Activated CD4-positive, CD25-positive, alpha-beta regulatory T cell (primary cell): ENCODE measurements around the gene ARHGEF28.

Experiments
- DNase-seq, 4 experiments: peaks; one replicate each; lab custom pipeline; 2025; lab: John Stamatoyannopoulos, UW

The ARHGEF28 gene

GRCh38 chr5:73655521-73656160, 29.6 kb downstream of the ARHGEF28 start:
- DNase-seq = no peak

- no peak for DNase-seq
These were observed 35.8 kb downstream of the ARHGEF28 start for GRCh38 chr5:73661753-73662152.

GRCh38 chr5:73663161-73663859, 37.3 kb downstream of the ARHGEF28 start:
- DNase-seq = no peak

- DNase-seq = no peak
These were observed 37.9 kb downstream of the ARHGEF28 start for GRCh38 chr5:73663860-73664240.

- no peak for DNase-seq
These were observed 38.8 kb downstream of the ARHGEF28 start for GRCh38 chr5:73664796-73665195.

GRCh38 chr5:73666891-73667290, 40.9 kb downstream of the ARHGEF28 start:
- no peak for DNase-seq

GRCh38 chr5:73668017-73668416, 42.0 kb downstream of the ARHGEF28 start:
- no peak for DNase-seq

GRCh38 chr5:73668486-73669111, 42.6 kb downstream of the ARHGEF28 start:
- DNase-seq = no peak

GRCh38 chr5:73670731-73671130, 44.7 kb downstream of the ARHGEF28 start:
- no peak for DNase-seq

GRCh38 chr5:73672132-73672531, 46.1 kb downstream of the ARHGEF28 start:
- DNase-seq = no peak

GRCh38 chr5:73673161-73673591, 47.2 kb downstream of the ARHGEF28 start:
- DNase-seq = no peak

- DNase-seq = no peak
These were observed 48.6 kb downstream of the ARHGEF28 start for GRCh38 chr5:73674669-73675004.

GRCh38 chr5:73678322-73678740, 52.3 kb downstream of the ARHGEF28 start:
- no peak for DNase-seq

- no peak for DNase-seq
These were observed 52.8 kb downstream of the ARHGEF28 start for GRCh38 chr5:73678807-73679206.

- DNase-seq = no peak
These were observed 56.2 kb downstream of the ARHGEF28 start for GRCh38 chr5:73682176-73682575.

GRCh38 chr5:73684691-73685090, 58.7 kb downstream of the ARHGEF28 start:
- no peak for DNase-seq

- no peak for DNase-seq
These were observed 60.9 kb downstream of the ARHGEF28 start for GRCh38 chr5:73686912-73687311.

GRCh38 chr5:73687357-73687756, 61.4 kb downstream of the ARHGEF28 start:
- DNase-seq = no peak

- no peak for DNase-seq
These were observed 64.0 kb downstream of the ARHGEF28 start for GRCh38 chr5:73690015-73690414.

GRCh38 chr5:73691302-73692080, 65.5 kb downstream of the ARHGEF28 start:
- DNase-seq = no peak

GRCh38 chr5:73692166-73692640, 66.2 kb downstream of the ARHGEF28 start:
- no peak for DNase-seq

- DNase-seq = no peak
These were observed 67.0 kb downstream of the ARHGEF28 start for GRCh38 chr5:73692981-73693380.
